ENCODE data around the gene WDR93. TPM values are rescaled to one million over a fixed set of nuclear protein-coding genes. Genes with fewer than 3 reads are reported as not detected.

The WDR93 gene
- polyA plus RNA-seq, 2 of the 4 experiments (the other 2 are of a cell fraction): 0.10 to 0.26 TPM

- TF ChIP-seq MYC (IDR thresholded peaks at IDR 0.05; ENCODE audit: borderline replicate concordance, low read length): no peak
- no peak for TF ChIP-seq SMC3 (IDR thresholded peaks at IDR 0.05)
- TF ChIP-seq NR3C1 (IDR thresholded peaks at IDR 0.05): no peak
- TF ChIP-seq CBX2 (IDR thresholded peaks at IDR 0.05; ENCODE audit: borderline replicate concordance, low read depth): no peak
- TF ChIP-seq HOXB5 (CRISPR knock-in tag; IDR thresholded peaks at IDR 0.05): no peak
- no peak for TF ChIP-seq KDM5A (IDR thresholded peaks at IDR 0.05)
- no peak for TF ChIP-seq CEBPB (IDR thresholded peaks at IDR 0.05)
- TF ChIP-seq HOXA7 (CRISPR knock-in tag; IDR thresholded peaks at IDR 0.05): no peak
- TF ChIP-seq HEYL (CRISPR knock-in tag; IDR thresholded peaks at IDR 0.05): no peak
- peaks cover 8% of the 10 kb centered on the region; the same call in 2 of the 3 replicates for H3K4me1 ChIP-seq
- POLR2A ChIA-PET: no interaction called here
- CTCF ChIA-PET: interaction anchor here (1.3 to 6.4 kb wide), 4 partner anchors 15 to 143 kb away, joined by 3 to 110 read pairs (median 14); no protein-coding TSS in a partner anchor
- no peak overlapping the region for H3K4me3 ChIP-seq
- no peak overlapping the region for H3K27ac ChIP-seq
- FAIRE-seq (no peak), DNase-seq (ENCODE audit: low read depth in 1 of 2, low spot score in 1 of 2) (no peak), ATAC-seq (no peak)
- 82% methylated on average over 1 of the region's 1 CpG for WGBS (ENCODE audit: missing lambda C conversion rate)
- no peaks in the 10 kb centered on the region for H3K9me3 ChIP-seq
- H3K4me2 ChIP-seq: no peak overlapping the region
Observed at GRCh38 chr15:89745768-89746167, 55.2 kb downstream of the WDR93 start.

- FAIRE-seq (no peak), ATAC-seq (no peak), DNase-seq (ENCODE audit: low read depth in 1 of 2, low spot score in 1 of 2) (peak in 1 of 2 experiments; percentile 35)
- Histone ChIP-seq H3K9me3 (no peaks in the 10 kb centered on the region), H3K4me1 (peaks cover 10% of the 10 kb centered on the region), H3K27ac (no peak overlapping the region), H3K4me2 (no peak overlapping the region), H3K4me3 (no peak overlapping the region)
- TF ChIP-seq CHD2 (IDR thresholded peaks at IDR 0.05; ENCODE audit: low read length, partially characterized antibody) (no peak), EP300 (IDR thresholded peaks at IDR 0.05) (no peak), HES2 (IDR thresholded peaks at IDR 0.05) (no peak), RCOR1 (IDR thresholded peaks at IDR 0.05; ENCODE audit: low read depth, low read length) (no peak), ZFP36 (IDR thresholded peaks at IDR 0.05; ENCODE audit: borderline replicate concordance, partially characterized antibody) (no peak), MAFK (IDR thresholded peaks at IDR 0.05; ENCODE audit: partially characterized antibody) (no peak), KDM1A (IDR thresholded peaks at IDR 0.05; ENCODE audit: low read depth) (no peak), MYC (IDR thresholded peaks at IDR 0.05; ENCODE audit: borderline replicate concordance, low read length) (no peak), ELK1 (IDR thresholded peaks at IDR 0.05; ENCODE audit: low read depth, low read length) (no peak), SMC3 (IDR thresholded peaks at IDR 0.05) (no peak), TFCP2L1 (CRISPR knock-in tag; IDR thresholded peaks at IDR 0.05) (no peak), FOXS1 (CRISPR knock-in tag; IDR thresholded peaks at IDR 0.05) (no peak), KDM5A (IDR thresholded peaks at IDR 0.05) (no peak), PHF8 (IDR thresholded peaks at IDR 0.05; ENCODE audit: borderline replicate concordance, low read depth) (no peak)
- TF ChIP-seq, protein P1, sequence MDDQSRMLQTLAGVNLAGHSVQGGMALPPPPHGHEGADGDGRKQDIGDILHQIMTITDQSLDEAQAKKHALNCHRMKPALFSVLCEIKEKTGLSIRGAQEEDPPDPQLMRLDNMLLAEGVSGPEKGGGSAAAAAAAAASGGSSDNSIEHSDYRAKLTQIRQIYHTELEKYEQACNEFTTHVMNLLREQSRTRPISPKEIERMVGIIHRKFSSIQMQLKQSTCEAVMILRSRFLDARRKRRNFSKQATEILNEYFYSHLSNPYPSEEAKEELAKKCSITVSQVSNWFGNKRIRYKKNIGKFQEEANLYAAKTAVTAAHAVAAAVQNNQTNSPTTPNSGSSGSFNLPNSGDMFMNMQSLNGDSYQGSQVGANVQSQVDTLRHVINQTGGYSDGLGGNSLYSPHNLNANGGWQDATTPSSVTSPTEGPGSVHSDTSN (IDR thresholded peaks at IDR 0.05): no peak
- TF ChIP-seq, protein P2, sequence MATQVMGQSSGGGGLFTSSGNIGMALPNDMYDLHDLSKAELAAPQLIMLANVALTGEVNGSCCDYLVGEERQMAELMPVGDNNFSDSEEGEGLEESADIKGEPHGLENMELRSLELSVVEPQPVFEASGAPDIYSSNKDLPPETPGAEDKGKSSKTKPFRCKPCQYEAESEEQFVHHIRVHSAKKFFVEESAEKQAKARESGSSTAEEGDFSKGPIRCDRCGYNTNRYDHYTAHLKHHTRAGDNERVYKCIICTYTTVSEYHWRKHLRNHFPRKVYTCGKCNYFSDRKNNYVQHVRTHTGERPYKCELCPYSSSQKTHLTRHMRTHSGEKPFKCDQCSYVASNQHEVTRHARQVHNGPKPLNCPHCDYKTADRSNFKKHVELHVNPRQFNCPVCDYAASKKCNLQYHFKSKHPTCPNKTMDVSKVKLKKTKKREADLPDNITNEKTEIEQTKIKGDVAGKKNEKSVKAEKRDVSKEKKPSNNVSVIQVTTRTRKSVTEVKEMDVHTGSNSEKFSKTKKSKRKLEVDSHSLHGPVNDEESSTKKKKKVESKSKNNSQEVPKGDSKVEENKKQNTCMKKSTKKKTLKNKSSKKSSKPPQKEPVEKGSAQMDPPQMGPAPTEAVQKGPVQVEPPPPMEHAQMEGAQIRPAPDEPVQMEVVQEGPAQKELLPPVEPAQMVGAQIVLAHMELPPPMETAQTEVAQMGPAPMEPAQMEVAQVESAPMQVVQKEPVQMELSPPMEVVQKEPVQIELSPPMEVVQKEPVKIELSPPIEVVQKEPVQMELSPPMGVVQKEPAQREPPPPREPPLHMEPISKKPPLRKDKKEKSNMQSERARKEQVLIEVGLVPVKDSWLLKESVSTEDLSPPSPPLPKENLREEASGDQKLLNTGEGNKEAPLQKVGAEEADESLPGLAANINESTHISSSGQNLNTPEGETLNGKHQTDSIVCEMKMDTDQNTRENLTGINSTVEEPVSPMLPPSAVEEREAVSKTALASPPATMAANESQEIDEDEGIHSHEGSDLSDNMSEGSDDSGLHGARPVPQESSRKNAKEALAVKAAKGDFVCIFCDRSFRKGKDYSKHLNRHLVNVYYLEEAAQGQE (IDR thresholded peaks at IDR 0.05): no peak
- ChIA-PET CTCF (interaction anchor here (1.1 to 2.9 kb wide), 2 partner anchors 14 to 19 kb away, joined by 3 to 17 read pairs; no protein-coding TSS in a partner anchor), POLR2A (no interaction called here)
- WGBS (ENCODE audit: missing lambda C conversion rate): 62% methylated on average over 9 of the region's 9 CpGs
Observed at GRCh38 chr15:89746386-89746780, 55.8 kb downstream of the WDR93 start.

All from A549 (cell line).